Non-pigmented ciliary epithelial cell (primary cell): ENCODE results near the gene ELL.
"Not testable (repeated sequence)": the region's sequence is repeated elsewhere in the genome, so short reads cannot be mapped to it uniquely, and the experiment has no call there.

Experiments used
- DNase-seq: peaks from one replicate; pipeline ENCODE4 v3.0.0-alpha.2; 2010; ENCODE audit warnings: low read depth

Gene ELL

DNA sequence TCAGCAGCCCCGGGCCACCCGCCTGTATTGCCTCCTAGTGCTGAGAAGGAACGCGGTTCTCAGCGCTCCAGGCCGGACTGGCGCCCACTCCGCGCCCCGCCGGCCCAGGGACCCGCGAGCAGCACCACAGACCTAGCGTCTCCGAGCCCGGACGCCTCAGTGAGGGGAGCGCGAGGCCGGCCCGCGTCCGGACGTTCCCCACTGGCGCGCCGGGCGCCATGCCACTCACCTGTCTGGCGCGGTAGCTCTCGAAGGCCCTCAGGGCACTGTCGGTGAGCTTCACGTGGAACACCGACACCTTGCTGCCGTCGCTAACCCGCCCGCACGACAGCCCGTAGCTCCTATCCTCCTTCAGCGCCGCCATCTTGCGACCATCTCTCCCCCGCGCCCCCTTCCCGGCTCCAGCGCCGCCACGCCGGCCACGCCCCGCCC is at the start of gene ELL:
Gene ELL, minus strand, starts transcription at position 379 of the 432 bp plus-strand sequence. Its CDS starts 15 bp downstream, at position 364.
- DNase-seq: no peak

DNA sequence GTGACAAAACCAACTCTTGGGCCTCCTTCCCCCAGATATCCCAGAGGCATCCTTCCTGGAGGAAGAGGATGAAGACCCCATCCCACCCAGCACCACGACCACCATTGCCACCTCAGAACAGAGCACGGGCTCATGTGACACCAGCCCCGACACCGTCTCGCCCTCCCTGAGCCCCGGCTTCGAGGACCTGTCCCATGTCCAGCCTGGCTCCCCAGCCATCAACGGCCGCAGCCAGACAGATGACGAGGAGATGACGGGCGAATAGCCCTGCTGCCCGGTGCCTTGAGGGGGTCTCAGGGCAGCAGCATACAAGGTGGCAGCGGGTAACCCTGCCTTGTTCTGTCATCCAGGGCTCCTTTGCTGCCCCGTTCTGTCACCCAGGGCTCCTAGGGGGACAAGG is 46.5 kb upstream of the ELL start:
- no peak for DNase-seq

DNA sequence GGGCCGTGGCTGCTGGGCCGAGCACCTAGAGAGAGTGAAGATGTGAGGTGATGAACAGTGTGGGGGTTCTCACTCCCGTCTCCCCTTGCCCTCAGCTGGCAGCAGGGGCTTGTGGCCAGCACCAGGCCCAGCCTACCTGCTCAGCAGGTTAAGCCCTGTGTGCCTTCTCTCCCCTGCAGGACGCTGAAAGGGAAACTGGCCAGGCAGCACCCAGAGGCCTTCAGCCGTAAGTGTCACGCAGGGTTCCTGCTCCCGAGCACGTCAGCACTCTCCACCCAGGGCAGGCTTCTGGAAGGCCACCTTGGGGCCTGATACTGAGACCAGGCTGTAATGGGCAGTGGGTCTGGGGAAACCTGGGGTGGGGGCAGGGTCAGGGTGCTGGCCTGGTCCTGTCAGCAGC is 45.1 kb upstream of the ELL start:
- DNase-seq: no peak

DNA sequence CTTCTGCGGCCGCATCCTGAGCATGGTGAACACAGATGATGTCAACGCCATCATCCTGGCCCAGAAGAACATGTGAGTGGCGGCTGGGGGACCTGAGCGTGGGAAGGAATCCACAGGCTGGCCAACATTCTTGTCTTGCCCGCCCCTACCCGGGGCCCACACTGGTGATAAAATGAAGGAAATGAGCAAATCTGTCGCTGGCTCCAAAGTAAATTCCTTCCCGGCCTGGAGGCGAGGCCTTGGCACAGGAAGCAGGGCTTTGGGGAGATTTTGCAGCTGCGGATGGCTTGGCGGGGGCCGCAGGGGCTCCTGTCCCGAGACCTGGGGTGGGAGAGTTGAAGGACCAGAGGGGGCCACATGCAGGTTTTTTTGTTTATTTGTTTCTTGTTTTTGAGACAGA is 40.2 kb upstream of the ELL start:
- DNase-seq: no peak

DNA sequence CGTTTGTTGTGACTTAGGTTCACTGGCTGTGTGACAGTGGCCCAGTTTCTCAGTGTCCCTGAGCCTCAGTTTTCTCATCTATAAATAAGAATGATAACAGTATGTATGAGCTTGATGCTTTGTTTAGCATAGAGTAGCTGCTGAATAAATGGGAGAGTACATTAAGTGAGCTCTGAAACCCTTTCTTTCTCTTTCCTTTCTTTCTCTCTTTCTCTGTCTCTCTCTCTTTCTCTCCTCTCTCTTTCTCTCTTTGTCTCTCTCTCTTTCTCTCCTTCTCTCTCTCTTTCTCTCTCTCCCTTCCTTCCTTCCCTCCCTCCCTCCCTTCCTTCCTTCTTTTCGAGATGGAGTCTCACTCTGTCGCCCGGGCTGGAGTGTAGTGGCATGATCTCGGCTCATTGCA is 37.8 kb upstream of the ELL start:
- no peak for DNase-seq

DNA sequence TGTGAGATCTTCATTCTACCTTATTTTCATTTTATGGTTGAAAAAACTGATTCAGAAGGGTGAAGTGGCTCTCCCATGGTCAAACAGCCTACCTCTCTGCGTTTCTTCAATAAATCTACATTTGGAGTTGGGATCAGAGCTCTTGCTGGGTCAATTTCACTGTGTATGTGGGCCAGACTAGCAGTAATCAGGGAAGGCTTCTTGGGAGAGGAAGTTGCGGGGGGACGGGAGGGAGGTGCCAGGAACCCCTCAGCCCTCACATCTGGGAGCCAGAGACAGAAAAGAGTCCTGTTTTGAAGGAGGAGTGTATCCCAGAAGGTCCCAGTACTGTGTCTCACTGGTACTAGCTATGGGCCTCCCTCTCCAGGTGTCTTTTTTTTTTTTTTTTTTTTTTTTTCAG is 36.7 kb upstream of the ELL start:
- no peak for DNase-seq

DNA sequence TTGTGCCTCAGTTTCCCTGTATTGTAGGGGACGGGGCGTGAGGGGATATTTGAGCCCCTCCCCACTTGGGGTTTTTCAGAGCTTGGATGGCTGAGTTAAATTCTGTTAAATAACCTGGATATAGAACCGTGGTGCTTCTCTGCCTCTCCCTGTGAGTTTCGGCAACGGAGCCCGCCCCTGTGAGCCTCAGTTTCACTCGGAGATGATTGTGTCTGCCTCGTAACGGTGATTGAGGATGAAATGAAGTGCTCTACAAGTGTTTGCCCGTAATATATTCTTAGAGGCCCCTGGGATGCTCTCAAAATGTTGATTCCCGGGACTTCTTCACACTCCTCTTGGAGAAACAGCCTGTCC is 36.3 kb upstream of the ELL start:
- DNase-seq: no peak

DNA sequence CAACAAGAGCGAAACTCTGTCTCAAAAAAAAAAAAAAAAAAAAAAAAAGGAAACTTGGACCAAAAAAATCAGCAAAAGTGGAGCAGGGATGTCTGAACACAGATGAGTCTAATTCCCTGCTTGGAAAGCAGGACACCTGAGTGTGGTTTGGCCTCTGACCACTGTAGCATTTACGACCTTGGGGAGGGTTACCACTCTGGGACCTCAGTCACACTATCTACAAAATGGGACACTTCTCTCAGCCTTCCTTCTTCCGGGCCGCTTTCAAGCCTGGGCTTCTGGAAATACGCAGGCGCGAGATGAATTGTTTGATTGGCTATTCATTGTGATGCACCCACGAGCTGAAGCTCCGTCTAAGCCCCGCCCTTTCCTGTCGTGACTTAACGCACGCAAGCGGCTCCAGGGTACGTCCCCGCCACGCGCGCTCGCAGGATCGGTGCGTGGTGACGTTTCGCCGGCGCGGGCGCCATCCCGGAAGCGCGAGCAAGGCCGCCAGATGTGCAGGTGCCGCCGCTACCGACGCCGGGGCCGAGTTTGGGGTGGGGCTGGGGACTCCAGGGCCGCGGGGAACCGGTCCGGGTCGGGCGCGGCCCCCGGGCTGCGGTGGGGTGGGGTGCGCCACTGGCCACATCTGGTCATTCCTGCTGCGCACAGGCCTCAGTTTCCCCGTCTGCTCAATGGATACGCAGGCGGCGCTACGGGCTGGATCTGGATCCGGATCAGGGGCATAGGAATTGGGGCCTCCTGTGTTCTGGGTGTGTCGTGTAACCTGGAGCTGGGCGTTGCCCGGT is 35.7 kb upstream of the ELL start, which contains the start of gene KXD1:
Gene KXD1, plus strand, starts transcription at position 460 of the 791 bp plus-strand sequence. CDS start 4,187 bp downstream, outside the sequence.
- DNase-seq: peak; percentile 95

DNA sequence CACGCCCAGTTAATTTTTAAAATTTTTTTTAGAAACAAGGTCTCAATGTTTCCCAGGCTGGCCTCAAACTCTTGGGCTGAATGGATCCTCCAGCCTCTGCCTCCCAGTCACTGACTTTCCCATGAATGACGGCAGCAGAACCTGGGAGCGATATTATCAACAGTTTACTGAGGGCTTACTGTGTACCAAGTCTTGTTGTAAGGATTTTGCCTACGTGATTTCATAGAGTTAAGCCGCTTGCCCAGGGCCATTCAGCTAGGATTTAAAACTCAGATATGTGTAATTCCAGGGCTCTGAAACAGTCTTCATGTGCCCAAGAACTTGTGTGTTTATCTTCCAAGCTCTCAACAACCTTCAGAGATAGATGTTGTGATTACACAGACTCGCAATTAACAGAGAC is 29.8 kb upstream of the ELL start:
- no peak for DNase-seq

DNA sequence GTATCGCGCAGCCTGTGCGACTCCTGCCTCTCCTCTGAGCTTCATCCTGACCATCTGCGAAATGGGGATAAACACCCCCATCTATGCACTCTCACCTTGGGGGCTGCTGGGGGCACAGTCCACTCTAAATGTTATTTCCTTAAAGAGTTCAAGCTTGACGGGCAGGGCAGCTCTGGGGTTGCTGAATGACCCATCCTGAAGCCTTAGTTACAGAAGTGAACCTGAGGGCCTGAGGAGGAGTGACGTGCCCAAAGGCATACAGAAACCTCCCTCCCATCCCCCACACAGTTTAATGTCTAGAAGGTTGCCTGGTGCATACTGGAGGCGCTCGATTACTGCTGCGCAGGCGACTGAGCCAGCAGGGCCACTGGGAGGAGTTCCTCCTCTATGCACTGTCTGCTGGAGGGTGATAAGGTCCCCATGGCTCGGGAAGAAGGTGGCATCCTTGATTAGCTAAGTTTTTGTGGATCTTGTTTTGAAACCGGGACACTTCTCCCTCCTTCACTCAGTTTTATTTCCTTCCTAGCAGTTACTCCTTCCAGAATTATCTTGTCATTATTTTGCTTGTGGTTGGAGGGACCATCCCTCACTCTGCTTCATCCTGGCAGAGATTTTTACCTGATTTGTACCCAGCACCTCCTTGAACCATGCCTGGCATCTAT is 22.1 kb upstream of the ELL start:
- no peak for DNase-seq

DNA sequence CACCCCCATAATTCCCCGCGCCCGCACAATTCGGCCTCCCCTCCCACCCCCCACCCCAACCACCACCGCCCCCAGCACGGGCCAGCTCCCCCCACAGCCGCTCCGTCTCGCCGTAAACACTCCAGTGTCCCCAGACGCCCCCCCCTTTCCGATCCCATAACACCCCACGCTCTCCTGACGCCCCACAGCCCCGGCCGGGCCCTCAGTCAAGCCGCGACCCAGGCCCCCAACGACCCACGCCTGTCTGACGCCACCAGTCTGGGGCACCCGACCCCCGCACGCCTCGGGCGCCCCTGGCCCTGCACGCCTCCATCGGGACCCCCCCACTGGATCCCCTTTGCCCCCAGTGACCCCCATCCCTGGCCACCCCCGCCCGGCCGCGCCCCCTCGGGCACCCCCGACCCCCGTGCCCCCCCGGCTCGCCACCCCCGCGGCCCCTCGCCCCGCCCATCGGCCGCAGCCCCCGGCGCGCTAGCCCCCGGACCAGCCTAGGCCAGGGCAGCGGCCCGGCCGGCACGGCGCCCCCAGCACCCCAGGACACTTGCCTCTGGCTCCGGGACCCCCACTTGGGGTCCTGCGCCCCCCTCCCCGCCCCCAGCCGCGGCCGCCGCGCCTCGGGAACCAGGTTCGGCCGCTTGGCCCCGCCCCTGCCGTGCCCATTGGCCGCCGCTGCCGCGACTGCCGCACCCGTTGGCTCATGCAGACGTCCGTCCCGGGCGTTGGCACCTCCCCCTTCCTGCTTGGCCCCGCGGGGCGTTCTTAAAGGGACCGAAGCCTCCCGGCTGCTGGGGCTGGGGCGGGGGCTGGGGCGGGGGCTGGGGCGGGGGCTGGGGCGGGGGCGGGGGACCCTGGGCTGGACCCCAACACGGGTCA is 21.3 kb upstream of the ELL start, which contains the start of gene FKBP8:
Gene FKBP8, minus strand, starts transcription at position 633 of the 873 bp plus-strand sequence. CDS start 1,603 bp downstream, outside the sequence.
- peak; percentile 48 for DNase-seq

DNA sequence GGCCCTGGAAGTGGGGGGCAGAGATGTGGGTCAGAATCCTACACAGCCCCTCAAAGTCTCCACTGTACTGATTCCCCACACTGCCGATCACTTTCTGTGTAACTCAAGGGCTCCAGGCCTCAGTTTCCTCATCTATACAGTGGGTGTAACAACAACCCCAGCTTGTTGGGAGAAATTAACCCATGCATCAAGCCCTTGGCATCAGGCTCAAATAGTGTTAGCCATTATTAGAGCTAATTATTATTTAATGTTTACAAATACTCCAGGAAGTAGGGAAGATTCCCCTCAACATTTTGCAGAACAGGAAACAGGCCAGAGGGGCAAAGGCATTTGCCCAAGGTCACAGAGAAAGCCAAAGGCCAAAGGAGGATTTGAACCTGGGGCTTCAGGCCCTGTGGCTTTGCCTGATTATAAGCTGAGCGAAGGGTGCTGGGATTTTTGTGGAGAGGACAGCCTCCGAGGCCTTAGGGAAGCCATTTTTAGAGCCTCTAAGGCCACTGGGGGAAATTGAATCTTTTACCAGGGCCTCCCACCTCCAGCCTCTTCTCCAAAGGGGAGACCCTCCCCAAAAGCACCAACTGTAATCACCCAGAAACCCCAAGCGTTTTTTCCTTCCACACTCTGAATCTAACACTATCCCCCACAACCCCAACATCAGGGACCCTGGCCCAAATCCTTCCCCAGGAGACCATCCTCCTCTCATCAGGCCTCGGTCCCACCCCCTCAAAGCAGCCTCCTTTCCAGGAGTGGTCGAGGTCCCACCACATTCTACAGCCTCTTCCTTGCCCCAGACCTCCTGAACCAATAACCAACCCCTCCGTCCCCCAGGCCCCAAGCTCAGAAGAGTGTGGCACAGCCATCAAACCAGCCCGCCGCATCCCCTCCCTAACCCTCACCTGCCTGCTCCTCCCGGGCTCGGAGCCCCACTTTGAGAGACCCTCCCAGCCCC is 20.4 kb upstream of the ELL start:
- no peak for DNase-seq

DNA sequence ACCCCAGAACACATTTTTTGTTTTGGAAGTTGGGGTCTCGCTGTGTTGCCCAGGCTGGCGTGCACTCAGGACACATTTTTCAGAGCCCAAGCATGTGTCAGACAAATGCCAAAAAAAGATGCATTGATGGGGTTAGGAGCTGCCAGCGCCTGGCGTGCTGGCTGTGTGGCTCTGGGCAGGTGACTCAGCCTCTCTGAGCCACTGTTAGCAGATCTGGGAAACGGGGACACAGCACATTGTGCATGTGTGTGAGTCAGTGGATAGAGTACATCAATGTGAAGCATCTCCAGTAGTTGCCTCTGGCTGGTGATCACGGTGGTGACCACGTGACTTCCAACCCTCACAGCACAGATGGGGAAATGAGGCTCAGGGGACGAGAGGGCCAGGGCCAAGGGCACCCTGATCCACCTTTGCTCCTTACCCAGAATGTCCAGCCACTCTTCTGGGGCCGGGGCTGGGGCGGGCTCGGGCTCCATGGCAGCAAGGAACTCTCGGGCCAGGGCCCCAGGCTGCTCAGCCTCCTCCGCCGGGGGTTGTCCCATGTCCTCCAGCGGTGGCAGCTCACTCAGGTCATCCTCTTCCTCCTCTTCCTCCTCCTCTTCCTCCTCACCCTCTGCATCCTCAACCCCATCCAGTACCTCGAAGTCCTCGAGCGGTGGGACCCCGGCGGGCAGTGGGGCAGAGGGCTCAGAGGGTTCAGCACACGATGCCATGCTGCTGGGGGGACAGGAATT is 19.6 kb upstream of the ELL start:
- no peak for DNase-seq

DNA sequence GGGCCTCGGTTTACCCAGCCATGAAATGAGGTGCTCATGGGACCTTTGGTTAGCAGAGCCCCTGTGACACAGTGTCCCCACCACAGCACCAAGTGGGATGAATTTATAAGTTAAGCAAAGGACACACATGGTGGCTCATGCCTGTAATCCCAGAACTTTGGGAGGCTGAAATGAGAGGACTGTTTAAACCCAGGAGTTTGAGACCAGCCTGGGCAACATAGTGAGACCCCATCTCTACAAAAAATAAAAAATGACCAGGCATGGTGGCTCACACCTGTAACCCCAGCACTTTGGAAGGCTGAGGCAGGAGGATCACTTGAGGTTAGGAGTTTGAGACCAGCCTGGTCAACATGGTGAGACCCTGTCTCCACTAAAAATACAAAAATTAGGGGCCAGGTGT is 18.3 kb upstream of the ELL start:
- not testable (repeated sequence) for DNase-seq

DNA sequence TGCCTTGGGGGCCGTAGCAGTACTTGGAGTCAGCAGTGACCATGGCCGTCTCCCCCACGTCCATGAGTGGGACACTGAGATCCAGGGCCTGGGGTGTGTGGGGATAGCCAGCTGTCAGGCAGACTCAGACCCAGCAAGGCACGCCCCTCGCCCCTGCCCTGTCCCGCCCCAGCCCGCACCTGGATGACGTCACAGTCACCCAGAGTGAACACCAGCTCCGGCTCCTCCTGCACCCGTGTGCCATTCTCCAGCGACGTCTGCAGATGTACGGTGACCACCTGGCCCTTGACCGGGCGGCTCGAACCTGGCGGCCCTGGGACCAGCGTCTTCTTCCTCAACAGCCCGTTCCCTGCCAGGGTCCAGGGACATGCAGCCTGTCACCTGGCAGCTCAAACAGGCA is 17.5 kb upstream of the ELL start:
- no peak for DNase-seq

DNA sequence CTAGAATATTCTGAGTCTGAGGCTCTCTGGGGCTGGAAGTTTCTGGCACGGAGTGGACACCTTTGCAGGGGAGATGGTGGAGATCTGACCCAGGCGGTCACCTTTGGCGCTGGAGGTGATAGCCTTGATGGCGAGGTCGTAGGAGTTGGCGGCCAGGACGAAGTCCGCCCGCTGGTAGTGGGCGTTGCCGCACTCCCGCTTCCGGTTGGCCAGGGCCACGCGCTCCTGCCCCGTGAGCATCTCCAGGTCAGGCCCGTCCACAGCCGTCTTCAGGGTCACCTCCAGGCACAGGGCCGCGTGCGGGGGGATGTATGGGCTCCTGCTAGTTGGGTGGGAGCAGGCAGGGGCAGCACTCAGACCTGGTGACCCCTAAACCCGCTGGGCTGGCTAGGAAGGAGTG is 16.2 kb upstream of the ELL start:
- DNase-seq: no peak

DNA sequence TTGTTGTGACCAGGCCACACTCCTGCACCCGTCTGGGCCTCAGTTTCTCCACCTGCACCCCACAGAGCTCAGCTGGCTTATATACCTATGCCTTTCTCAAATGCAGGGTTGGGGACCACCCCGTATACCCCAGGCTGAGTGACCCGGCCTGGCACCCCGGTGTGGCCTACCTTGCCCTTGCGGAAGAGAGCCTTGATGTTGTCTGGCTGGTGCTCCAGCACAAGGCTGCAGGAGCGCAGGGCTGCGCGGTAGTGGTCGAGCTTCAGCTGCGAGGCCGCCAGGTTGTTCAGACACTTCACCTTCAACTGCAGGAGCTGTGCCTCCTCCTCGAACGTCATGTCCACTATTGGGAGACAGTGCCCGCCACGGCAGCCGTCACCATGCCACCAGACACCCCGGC is 15.6 kb upstream of the ELL start:
- no peak for DNase-seq

DNA sequence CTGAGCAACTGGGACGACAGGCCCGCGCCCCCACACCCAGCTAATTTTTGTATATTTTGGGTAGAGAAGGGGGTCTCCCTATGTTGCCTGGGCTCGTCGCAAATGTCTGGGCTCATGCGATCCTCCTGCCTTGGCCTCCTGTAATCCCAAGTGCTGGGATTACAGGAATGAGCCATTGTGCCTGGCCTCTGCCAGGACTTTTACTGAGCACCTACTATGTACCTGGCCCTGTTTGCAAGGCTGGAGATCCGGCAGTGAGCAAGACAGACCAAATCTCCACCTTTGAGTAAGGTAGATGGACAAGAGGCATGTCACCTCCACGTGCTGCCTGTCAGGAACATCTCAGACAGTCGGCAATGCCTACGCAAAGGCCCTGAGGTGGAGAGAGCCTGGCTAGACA is 14.6 kb upstream of the ELL start:
- no peak for DNase-seq

DNA sequence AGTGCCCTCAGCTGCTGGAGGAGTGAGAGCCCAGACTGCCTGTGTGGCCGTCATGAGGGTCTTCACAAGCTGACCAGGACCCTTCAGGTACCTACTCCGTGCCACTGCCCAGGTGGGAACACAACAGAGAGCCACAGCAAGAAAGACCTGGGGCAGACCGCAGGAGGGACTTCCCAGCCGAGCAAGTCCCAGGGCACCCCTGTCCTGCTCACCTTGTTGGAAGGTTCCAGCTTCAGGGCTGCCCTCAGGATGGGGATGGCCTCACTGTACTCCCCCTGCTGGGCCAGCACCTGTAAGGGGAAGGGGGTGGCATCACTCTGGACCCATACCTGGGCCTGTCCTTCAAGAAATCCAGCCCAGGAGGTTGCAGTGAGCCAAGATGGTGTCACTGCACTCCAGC is 11.2 kb upstream of the ELL start:
- DNase-seq: no peak

DNA sequence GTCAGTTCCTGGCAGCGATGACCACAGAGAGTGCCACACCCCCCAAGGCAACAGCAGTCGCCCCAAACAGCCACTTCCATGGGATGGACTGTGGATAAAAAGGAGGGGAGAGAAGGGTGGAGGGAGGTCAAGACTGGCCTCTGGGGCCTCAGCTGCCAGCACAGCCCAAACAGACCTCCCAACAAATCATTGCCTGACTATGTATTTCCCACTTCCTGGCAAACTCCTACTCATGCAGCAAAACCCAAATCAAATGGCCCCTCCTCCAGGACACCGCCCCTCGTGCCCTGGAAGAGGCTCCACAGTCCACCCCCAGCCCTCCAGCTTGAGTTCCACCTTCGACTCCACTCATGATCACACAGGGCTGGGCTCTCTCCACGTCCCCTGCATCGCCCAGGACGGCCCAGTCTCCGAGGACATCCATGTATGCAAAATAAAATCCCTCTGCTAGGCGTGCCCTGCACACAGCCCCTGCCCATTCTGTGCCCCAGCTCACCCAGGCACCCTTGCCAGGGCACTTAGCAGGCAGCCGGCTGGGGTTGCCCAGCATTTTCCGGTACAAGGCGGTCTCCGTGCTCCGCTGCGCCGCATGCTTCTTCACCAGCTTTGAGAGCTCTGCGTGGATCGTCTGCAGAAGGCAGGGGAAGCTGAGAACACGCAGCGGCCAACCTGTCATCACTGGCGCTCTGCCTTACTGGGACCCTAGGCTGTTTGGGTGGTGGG is 10.5 kb upstream of the ELL start:
- DNase-seq: no peak
